Regular cardiac myocyte (primary cell): Measurements from ENCODE around the gene DNAJC28. TPM values are rescaled to one million over a fixed set of nuclear protein-coding genes. Genes with fewer than 3 reads are reported as not detected.

Experiments used
- total RNA-seq: library from RNA; depleted of rRNA; stranded (reverse); fragments of >200 nt; gene quantifications from 2 replicates; pipeline ENCODE4 v1.2.3, GENCODE V29; 2014

Gene DNAJC28, protein sequence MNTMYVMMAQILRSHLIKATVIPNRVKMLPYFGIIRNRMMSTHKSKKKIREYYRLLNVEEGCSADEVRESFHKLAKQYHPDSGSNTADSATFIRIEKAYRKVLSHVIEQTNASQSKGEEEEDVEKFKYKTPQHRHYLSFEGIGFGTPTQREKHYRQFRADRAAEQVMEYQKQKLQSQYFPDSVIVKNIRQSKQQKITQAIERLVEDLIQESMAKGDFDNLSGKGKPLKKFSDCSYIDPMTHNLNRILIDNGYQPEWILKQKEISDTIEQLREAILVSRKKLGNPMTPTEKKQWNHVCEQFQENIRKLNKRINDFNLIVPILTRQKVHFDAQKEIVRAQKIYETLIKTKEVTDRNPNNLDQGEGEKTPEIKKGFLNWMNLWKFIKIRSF
- 1.7 and 2.0 TPM in 2 replicates for total RNA-seq

GRCh38 chr21:33491373-33492102 is at the start of gene DNAJC28:
DNAJC28 (minus strand) TSS chr21:33491716; CDS start chr21:33489393, 2,323 bp downstream.

GRCh38 chr21:33479679-33480480 is 11.6 kb downstream of the DNAJC28 start, which contains the start of gene TMEM50B:
TMEM50B (minus strand) TSS chr21:33479974; CDS start chr21:33468885, 11,089 bp downstream.

Other genes with a start within 250 kb of the DNAJC28 start
- 43.5 and 61.2 TPM in 2 replicates for gene IL10RB, start 225.3 kb downstream of the DNAJC28 start, total RNA-seq
- gene IFNAR1, start 166.7 kb downstream of the DNAJC28 start, total RNA-seq, result 22.4 and 25.1 TPM in 2 replicates
- gene IFNGR2, start 88.3 kb downstream of the DNAJC28 start, total RNA-seq, result 51.2 and 64.8 TPM in 2 replicates
- 33.0 and 56.7 TPM in 2 replicates for gene TMEM50B, start 11.7 kb downstream of the DNAJC28 start, total RNA-seq
- 53.0 and 132 TPM in 2 replicates for gene GART, start 50.4 kb upstream of the DNAJC28 start, total RNA-seq
- 108 and 118 TPM in 2 replicates for gene SON, start 51.3 kb upstream of the DNAJC28 start, total RNA-seq
- 15.2 and 24.2 TPM in 2 replicates for gene DONSON, start 97.0 kb upstream of the DNAJC28 start, total RNA-seq
- gene CRYZL1, start 150.0 kb upstream of the DNAJC28 start, total RNA-seq, result 23.6 and 28.8 TPM in 2 replicates
- 59.4 and 64.8 TPM in 2 replicates for gene ITSN1, start 150.8 kb upstream of the DNAJC28 start, total RNA-seq